OCI-LY7 (cell line): ENCODE data around the gene GLS. TPM values are rescaled to one million over a fixed set of nuclear protein-coding genes. Genes with fewer than 3 reads are reported as not detected.

ENCODE experiments used
- BruUV-seq: library from RNA; stranded (reverse); fragments of 400-500 nt; replicated peaks from 2 replicates; lab custom pipeline; 2021; lab: Mats Ljungman, UMichigan
- CTCF ChIA-PET: fragments of 300-600 bp; sonication (Branson Sonifier 250); formaldehyde crosslinking; loops from one replicate; lab custom pipeline; 2022; ENCODE audit warnings: antibody characterized with exemption; ENCODE audit not compliant: unreplicated experiment; lab: Charles Lee
- POLR2A ChIA-PET: fragments of 300-600 bp; sonication (Branson Sonifier 250); formaldehyde crosslinking; loops from one replicate; lab custom pipeline; 2022; ENCODE audit warnings: antibody characterized with exemption; lab: Charles Lee
- DNase-seq: peaks from one replicate; pipeline ENCODE4 v3.0.0-alpha.2; 2015; ENCODE audit warnings: low spot score
- H2AFZ ChIP-seq: fragments of 200-600 bp; sonication (generic), shearing (Covaris generic); 2 replicates; pipeline ENCODE4 v1.6.1; 2014; ENCODE audit warnings: mild to moderate bottlenecking, antibody characterized with exemption, low read length, moderate library complexity
- H3K27ac ChIP-seq: fragments of 200-600 bp; sonication (generic); 2 replicates; pipeline ENCODE4 v1.5.1; 2014; ENCODE audit warnings: mixed run types, low read depth, mild to moderate bottlenecking, moderate library complexity, low read length, inconsistent platforms; ENCODE audit not compliant: poor library complexity, severe bottlenecking
- H3K36me3 ChIP-seq: fragments of 200-600 bp; sonication (generic); 2 replicates; pipeline ENCODE4 v1.6.1; 2014; ENCODE audit warnings: mild to moderate bottlenecking, antibody characterized with exemption, low read length, moderate library complexity, mixed read lengths; ENCODE audit not compliant: insufficient read depth
- H3K4me1 ChIP-seq: fragments of 200-600 bp; sonication (generic); 2 replicates; pipeline ENCODE4 v1.5.1; 2014; ENCODE audit warnings: mild to moderate bottlenecking, low read length; ENCODE audit not compliant: insufficient read depth, poor library complexity, severe bottlenecking
- H3K4me2 ChIP-seq: fragments of 200-600 bp; sonication (generic); 2 replicates; pipeline ENCODE4 v1.6.1; 2014; ENCODE audit warnings: mild to moderate bottlenecking, low read length
- H3K4me3 ChIP-seq: fragments of 200-600 bp; sonication (generic); 2 replicates; pipeline ENCODE4 v1.5.1; 2014; ENCODE audit warnings: mild to moderate bottlenecking, low read depth, low read length; ENCODE audit not compliant: poor library complexity, severe bottlenecking
- H3K79me2 ChIP-seq: fragments of 200-600 bp; sonication (generic); 2 replicates; pipeline ENCODE4 v1.6.1; 2016; ENCODE audit warnings: low read depth, mild to moderate bottlenecking, low read length, moderate library complexity, mixed read lengths; ENCODE audit not compliant: insufficient read depth
- H3K9me2 ChIP-seq: fragments of 200-600 bp; sonication (generic); 2 replicates; pipeline ENCODE4 v1.6.1; 2016; ENCODE audit warnings: mild to moderate bottlenecking, low read length, mixed read lengths; ENCODE audit not compliant: insufficient read depth
- H3K9me3 ChIP-seq: fragments of 200-600 bp; sonication (generic); 2 replicates; pipeline ENCODE4 v1.6.1; 2014; ENCODE audit warnings: mild to moderate bottlenecking, mixed run types, low read length, mixed read lengths
- H4K20me1 ChIP-seq: fragments of 200-600 bp; sonication (generic); 2 replicates; pipeline ENCODE4 v1.6.1; 2014; ENCODE audit warnings: mild to moderate bottlenecking, antibody characterized with exemption, low read length, moderate library complexity, mixed read lengths; ENCODE audit not compliant: insufficient read depth
- CTCF ChIP-seq: fragments of 200-600 bp; sonication (generic); conservative IDR thresholded peaks from 2 replicates; pipeline ENCODE4 v1.5.1; 2014; ENCODE audit warnings: mild to moderate bottlenecking, antibody characterized with exemption, low read length, moderate library complexity, mixed read lengths
- EZH2phosphoT487 ChIP-seq: fragments of 200-600 bp; sonication (generic); IDR thresholded peaks from 2 replicates; pipeline ENCODE4 v1.6.1; 2018; ENCODE audit warnings: low read depth, borderline replicate concordance, mild to moderate bottlenecking, mixed run types, antibody characterized with exemption, low read length, moderate library complexity, mixed read lengths
- intact Hi-C: fragments of 100-400 bp; cut with micrococcal nuclease; formaldehyde crosslinking; loops from one replicate; pipeline ENCODE4 v1.10.0; 2022; ENCODE audit not compliant: unreplicated experiment
- total RNA-seq, 2 experiments: library from RNA; depleted of rRNA in 1 of 2; stranded (reverse); fragments of >200 nt in 1 of 2; shearing (Covaris generic) in 1 of 2; gene quantifications; 2 replicates each; pipeline ENCODE4 v1.2.3, GENCODE V29; 2014 to 2022

Gene GLS
- total RNA-seq, 2 experiments from 2014 or later, result 102 to 103 TPM

GRCh38 chr2:190987938-190988337 is 107.3 kb downstream of the GLS start:
- Histone ChIP-seq H3K36me3 (peaks cover 91% of the 10 kb centered on the region), H3K9me3 (no peaks in the 10 kb centered on the region), H3K4me1 (no peaks in the 10 kb centered on the region), H3K4me2 (no peak overlapping the region), H3K79me2 (no peaks in the 10 kb centered on the region), H2AFZ (no peak overlapping the region), H3K9me2 (no peaks in the 10 kb centered on the region), H3K27ac (no peak overlapping the region), H3K4me3 (no peak overlapping the region), H4K20me1 (no peaks in the 10 kb centered on the region)
- ChIA-PET CTCF (no interaction called here), POLR2A (interaction anchor here (1.3 kb wide), 1 partner anchor 24 kb away, joined by 3 read pairs; no protein-coding TSS in a partner anchor)
- DNase-seq, result no peak
- intact Hi-C loops, result no loop called here
- no TSS peak for BruUV-seq
- no peak for TF ChIP-seq CTCF
- no peak for TF ChIP-seq EZH2phosphoT487

GRCh38 chr2:190988910-190989309 is 108.3 kb downstream of the GLS start:
- no peak for DNase-seq
- Histone ChIP-seq H3K36me3 (peaks cover 91% of the 10 kb centered on the region), H3K79me2 (no peaks in the 10 kb centered on the region), H2AFZ (no peak overlapping the region), H4K20me1 (no peaks in the 10 kb centered on the region), H3K9me2 (no peaks in the 10 kb centered on the region), H3K27ac (no peak overlapping the region), H3K4me3 (no peak overlapping the region), H3K9me3 (no peaks in the 10 kb centered on the region), H3K4me2 (no peak overlapping the region), H3K4me1 (no peaks in the 10 kb centered on the region)
- no TSS peak for BruUV-seq
- TF ChIP-seq EZH2phosphoT487 (no peak), CTCF (no peak)
- POLR2A ChIA-PET, result interaction anchor here (0.7 kb wide), 1 partner anchor 1112 kb away, joined by 3 read pairs; no protein-coding TSS in a partner anchor
- intact Hi-C loops, result no loop called here
- CTCF ChIA-PET, result no interaction called here

- Histone ChIP-seq H2AFZ (no peak overlapping the region), H3K4me2 (no peak overlapping the region), H4K20me1 (no peaks in the 10 kb centered on the region), H3K36me3 (peaks cover 89% of the 10 kb centered on the region), H3K27ac (no peak overlapping the region), H3K4me3 (no peak overlapping the region), H3K4me1 (no peaks in the 10 kb centered on the region), H3K79me2 (no peaks in the 10 kb centered on the region), H3K9me3 (no peaks in the 10 kb centered on the region), H3K9me2 (no peaks in the 10 kb centered on the region)
- BruUV-seq, result no TSS peak
- POLR2A ChIA-PET, result interaction anchor here (0.8 kb wide), 1 partner anchor 22 kb away, joined by 3 read pairs; no protein-coding TSS in a partner anchor
- no peak for DNase-seq
- CTCF ChIA-PET, result no interaction called here
- intact Hi-C loops, result no loop called here
- no peak for TF ChIP-seq CTCF
- no peak for TF ChIP-seq EZH2phosphoT487
Measured at GRCh38 chr2:190990132-190990531, 109.5 kb downstream of the GLS start.
